ENCODE results near the gene ATP10D. TPM values are rescaled to one million over a fixed set of nuclear protein-coding genes. Genes with fewer than 3 reads are reported as not detected.

Gene ATP10D
- total and polyA plus RNA-seq, 8 donors: 1.5 to 72.9 (median 7.3) TPM

DNA sequence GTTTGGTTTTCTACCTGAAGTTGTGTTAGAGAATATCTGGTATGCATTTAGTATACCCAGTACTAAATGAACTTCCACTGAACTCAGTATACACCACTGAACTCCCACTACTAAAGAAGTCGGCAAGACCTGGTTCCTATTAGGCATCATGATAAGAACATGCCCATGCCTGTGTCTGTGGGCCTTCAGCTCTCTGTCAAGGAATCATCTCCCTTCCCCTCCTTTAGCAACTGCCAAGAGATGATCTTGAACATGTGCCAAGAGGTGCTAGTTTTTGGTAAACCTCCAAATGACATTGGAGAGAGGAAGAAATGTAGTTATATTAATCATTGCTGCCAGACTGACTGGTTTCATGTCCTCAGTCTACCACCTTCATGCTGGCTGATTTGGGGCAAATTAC lies 113.2 kb downstream of the ATP10D start:
- intact Hi-C loops (cut with DNase I; ENCODE audit: low total_unique reads): no loop called here
- H3K27ac ChIP-seq: no peak overlapping the region

DNA sequence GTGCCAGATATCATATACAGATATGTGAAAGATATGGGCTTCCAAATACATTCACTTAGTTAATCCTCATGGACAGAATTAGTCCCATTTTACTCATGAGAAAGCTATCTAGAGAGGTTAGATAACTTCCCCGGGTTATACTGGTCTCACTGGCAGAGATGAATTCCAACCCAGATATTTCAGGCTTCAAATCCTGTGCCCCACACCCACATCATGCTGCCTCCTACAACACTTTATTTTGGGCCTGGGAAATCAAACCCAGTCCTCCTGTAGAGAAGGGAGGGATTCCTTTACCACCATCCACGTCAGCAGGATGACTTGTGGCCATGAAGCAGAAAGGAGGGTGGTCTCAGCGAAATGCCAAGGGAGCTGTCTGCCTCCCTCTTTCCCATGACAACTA lies 113.8 kb downstream of the ATP10D start:
- TF ChIP-seq, protein P1, sequence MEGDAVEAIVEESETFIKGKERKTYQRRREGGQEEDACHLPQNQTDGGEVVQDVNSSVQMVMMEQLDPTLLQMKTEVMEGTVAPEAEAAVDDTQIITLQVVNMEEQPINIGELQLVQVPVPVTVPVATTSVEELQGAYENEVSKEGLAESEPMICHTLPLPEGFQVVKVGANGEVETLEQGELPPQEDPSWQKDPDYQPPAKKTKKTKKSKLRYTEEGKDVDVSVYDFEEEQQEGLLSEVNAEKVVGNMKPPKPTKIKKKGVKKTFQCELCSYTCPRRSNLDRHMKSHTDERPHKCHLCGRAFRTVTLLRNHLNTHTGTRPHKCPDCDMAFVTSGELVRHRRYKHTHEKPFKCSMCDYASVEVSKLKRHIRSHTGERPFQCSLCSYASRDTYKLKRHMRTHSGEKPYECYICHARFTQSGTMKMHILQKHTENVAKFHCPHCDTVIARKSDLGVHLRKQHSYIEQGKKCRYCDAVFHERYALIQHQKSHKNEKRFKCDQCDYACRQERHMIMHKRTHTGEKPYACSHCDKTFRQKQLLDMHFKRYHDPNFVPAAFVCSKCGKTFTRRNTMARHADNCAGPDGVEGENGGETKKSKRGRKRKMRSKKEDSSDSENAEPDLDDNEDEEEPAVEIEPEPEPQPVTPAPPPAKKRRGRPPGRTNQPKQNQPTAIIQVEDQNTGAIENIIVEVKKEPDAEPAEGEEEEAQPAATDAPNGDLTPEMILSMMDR (IDR thresholded peaks at IDR 0.05): no peak
- no peak for TF ChIP-seq EP300 (IDR thresholded peaks at IDR 0.05)
- no peak for TF ChIP-seq POLR2A (IDR thresholded peaks at IDR 0.05)
- no peak for TF ChIP-seq POLR2AphosphoS5 (IDR thresholded peaks at IDR 0.05)
- intact Hi-C loops (cut with DNase I; ENCODE audit: low total_unique reads): no loop called here
- H3K4me1 ChIP-seq: no peaks in the 10 kb centered on the region
- WGBS, 5 donors: 89 to 95% (median 90%) methylated on average over 3 of the region's 3 CpGs
- H3K4me3 ChIP-seq: no peak overlapping the region
- no peak overlapping the region for H3K27ac ChIP-seq
- H3K27me3 ChIP-seq: no peaks in the 10 kb centered on the region
- H3K9me3 ChIP-seq: no peaks in the 10 kb centered on the region
- DNase-seq: no peak
- H3K36me3 ChIP-seq: peaks cover 0 to 6% (median 2%) of the 10 kb centered on the region in 4 donors

More for the DNA sequence above, 113.2 kb downstream of the ATP10D start:
- Histone ChIP-seq H3K4me3 (no peak overlapping the region), H3K4me1 (no peaks in the 10 kb centered on the region), H3K36me3 (peaks cover 0 to 5% (median 2%) of the 10 kb centered on the region in 4 donors), H3K27me3 (no peaks in the 10 kb centered on the region), H3K9me3 (no peaks in the 10 kb centered on the region)
- TF ChIP-seq POLR2AphosphoS5 (IDR thresholded peaks at IDR 0.05): no peak
- TF ChIP-seq, protein P1 (IDR thresholded peaks at IDR 0.05): no peak
- no peak for TF ChIP-seq EP300 (IDR thresholded peaks at IDR 0.05)
- TF ChIP-seq POLR2A (IDR thresholded peaks at IDR 0.05): no peak
- DNase-seq: no peak
- 81 to 96% (median 85%) methylated on average over 1 of the region's 1 CpG for WGBS, 5 donors

DNA sequence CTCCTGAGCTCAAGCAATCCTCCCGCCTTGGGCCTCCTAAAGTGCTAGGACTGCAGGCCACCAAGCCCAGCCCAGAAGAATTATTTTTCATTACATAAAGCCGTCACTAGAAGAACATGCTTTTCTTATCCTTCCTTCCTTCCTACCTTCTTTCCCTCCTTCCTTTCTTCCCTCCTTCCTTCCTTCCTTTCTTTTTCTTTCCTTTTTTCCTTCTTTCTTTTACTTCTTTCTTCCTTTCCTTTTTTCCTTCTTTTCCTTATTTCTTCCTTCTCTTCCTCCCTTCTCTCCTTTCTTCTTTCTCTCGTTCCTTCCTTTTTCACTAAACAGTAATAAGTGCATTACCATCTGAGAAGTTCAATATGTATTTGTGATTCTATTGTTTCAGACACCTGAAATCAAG lies 121.4 kb downstream of the ATP10D start:
- H3K4me3 ChIP-seq: no peak overlapping the region
- intact Hi-C loops (cut with DNase I; ENCODE audit: low total_unique reads): no loop called here
- no peaks in the 10 kb centered on the region for H3K4me1 ChIP-seq
- TF ChIP-seq EP300 (IDR thresholded peaks at IDR 0.05) (no peak), POLR2A (IDR thresholded peaks at IDR 0.05) (no peak), POLR2AphosphoS5 (IDR thresholded peaks at IDR 0.05) (no peak)
- TF ChIP-seq, protein P1 (IDR thresholded peaks at IDR 0.05): no peak
- DNase-seq: no peak
- WGBS, 5 donors: 89 to 97% (median 92%) methylated on average over 3 of the region's 3 CpGs
- H3K36me3 ChIP-seq: peaks cover 0 to 6% (median 0%) of the 10 kb centered on the region in 4 donors
- no peaks in the 10 kb centered on the region for H3K27me3 ChIP-seq
- no peak overlapping the region for H3K27ac ChIP-seq
- H3K9me3 ChIP-seq: no peaks in the 10 kb centered on the region

DNA sequence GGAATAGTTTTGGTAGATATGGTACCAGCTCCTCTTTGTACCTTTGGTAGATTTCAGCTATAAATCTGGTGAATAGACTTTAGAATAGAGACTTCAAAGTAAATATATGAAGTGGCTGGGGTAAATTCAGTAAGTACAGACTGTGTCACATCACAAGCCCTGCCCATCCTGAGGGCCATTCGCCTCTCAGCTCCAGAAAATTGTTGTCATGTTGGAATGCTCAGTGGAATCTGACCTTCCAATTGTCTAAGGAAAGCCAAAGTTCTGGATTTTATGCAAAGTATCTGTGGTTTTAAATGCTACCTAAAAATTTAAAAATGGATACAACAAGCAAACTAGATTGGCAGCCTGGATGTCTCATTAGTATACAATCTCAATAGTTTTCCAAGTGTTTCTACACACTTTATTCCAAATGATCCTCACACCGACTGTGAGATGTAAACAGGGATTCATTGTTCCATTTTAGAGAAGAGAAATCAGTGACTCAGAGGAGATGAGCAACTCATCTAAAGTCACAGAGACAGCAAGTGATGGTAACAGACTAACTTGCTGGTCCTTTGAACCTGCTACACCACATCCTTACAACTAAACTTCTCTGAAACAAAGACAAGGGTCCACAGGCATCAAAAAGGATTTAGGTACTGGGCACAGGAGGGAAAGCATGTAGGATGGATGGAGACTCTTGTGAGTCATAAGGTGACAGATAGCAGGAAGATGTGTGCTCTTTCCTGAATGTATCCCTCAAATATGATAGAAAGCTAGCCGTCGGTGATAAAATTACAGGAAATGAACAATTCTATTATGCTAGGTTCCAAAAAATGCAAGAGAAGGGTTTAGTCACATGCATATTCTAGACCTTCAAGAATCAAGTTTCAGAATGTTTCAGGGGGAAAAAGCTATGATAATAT lies 127.3 kb downstream of the ATP10D start:
- Histone ChIP-seq H3K27ac (no peak overlapping the region), H3K36me3 (no peaks in the 10 kb centered on the region), H3K4me3 (no peak overlapping the region), H3K9me3 (no peaks in the 10 kb centered on the region), H3K4me1 (no peaks in the 10 kb centered on the region), H3K27me3 (no peaks in the 10 kb centered on the region)
- TF ChIP-seq POLR2AphosphoS5 (IDR thresholded peaks at IDR 0.05) (no peak), EP300 (IDR thresholded peaks at IDR 0.05) (no peak), POLR2A (IDR thresholded peaks at IDR 0.05) (no peak)
- TF ChIP-seq, protein P1 (IDR thresholded peaks at IDR 0.05): no peak
- 51 to 81% (median 71%) methylated on average over 4 of the region's 4 CpGs for WGBS, 5 donors
- intact Hi-C loops (cut with DNase I; ENCODE audit: low total_unique reads): no loop called here
- DNase-seq: no peak
